Kidney tubule cell (primary cell): Measurements from ENCODE around the gene L3MBTL4.
"Not testable (repeated sequence)": the region's sequence is repeated elsewhere in the genome, so short reads cannot be mapped to it uniquely, and the experiment has no call there.

Source experiments
- DNase-seq: peaks from one replicate; pipeline ENCODE4 v3.0.0-alpha.2; 2018; ENCODE audit warnings: low spot score

Gene L3MBTL4

DNA sequence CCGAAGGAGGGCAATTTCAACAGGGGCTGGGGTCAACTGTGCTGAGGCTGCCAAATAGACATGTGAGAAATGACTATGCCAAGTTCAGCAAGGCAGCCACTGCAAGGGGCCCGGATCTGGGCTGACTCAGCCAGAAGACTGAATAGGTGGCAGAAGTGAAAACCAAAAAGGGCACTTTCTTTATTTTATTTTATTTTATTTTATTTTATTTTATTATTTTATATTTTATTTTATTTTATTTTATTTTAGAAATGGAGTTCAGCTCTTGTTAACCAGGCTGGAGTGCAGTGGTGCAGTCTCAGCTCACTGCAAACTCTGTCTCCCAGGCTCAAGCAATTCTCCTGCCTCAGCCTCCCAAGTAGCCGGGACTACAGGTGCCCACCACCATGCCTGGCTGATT, 228.9 kb downstream of the L3MBTL4 start:
- DNase-seq: not testable (repeated sequence)

- peak; percentile 49 for DNase-seq
Observed at GRCh38 chr18:6174983-6175745, 239.5 kb downstream of the L3MBTL4 start.

DNA sequence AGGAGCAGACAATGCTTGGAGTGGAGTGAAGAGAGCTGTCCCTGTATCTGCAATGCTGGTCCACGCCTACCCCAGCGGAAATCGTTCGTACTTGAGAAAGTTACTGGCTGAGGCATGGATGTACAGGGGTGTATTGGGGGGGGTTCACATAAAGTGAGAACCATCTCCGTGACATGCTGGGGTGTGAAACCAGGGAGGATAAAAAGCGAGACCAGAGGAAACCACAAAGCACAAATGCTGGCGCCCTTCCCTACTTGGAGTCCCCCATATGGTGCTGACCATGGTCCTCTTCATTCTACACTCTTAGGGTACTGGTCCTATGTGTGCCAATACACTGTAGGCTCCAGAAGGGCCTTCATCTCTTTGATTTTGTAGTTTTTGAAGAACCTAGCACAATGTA, 244.1 kb downstream of the L3MBTL4 start:
- no peak for DNase-seq

GRCh38 chr18:6161549-6161948, 253.2 kb downstream of the L3MBTL4 start:
- DNase-seq: no peak

- DNase-seq: no peak
Observed at GRCh38 chr18:6159426-6159825, 255.3 kb downstream of the L3MBTL4 start.

DNA sequence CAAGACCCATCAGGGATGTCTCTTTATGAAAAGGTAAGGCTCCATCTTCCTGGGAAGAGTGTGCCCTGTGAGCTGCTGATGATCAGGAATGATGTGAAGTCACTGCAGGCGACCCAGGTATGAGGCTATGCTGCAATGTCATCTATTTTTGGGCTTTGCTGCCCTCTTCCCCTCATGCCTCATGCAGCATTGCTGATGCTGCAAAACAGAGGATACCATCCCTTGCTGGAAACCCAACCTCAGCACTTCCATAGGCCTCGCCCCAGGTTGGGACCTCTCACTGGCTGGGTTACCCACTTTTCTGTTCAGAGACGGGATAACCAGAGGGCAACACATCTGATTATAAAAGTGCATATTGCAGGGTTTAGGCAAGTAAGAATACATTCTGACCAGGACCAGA, 255.8 kb downstream of the L3MBTL4 start:
- no peak for DNase-seq

- no peak for DNase-seq
Observed at GRCh38 chr18:6156446-6156845, 258.3 kb downstream of the L3MBTL4 start.

- DNase-seq: no peak
Observed at GRCh38 chr18:6155707-6156106, 259.0 kb downstream of the L3MBTL4 start.

GRCh38 chr18:6150430-6150829, 264.3 kb downstream of the L3MBTL4 start:
- DNase-seq: no peak

GRCh38 chr18:6146307-6146661, 268.4 kb downstream of the L3MBTL4 start:
- no peak for DNase-seq

DNA sequence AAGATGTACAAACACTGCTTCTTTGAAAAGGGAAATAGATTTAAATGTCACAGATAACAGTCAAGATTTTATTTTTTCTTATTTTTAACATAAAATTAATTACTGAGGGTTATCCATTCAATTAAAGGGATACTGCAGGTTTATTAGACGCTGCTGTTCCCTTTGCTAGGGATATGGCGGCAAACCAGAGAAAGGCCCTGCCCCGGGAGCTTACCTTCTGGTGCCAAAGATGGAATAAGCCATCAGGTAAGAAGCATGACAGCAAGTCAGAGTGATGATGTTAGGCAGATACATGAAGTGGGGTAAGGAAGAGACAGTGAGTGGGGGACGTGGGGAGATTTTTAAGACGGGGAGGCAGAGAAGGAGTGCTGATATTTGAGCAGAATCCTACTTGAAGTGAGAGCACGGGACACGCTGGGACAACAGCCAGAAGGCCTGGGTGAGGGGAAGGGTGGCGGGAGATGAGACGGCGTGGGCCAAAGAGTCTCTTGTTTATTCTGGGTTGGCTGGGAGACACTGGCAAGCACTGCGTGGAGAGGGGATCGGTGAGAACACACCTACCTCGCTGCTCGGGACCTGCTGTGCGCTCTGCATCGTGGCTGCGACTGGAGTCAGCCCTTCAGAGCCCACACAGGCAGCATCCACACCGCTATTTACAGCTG, 268.9 kb downstream of the L3MBTL4 start:
- DNase-seq: no peak

GRCh38 chr18:6139007-6139406, 275.7 kb downstream of the L3MBTL4 start:
- DNase-seq: no peak

DNA sequence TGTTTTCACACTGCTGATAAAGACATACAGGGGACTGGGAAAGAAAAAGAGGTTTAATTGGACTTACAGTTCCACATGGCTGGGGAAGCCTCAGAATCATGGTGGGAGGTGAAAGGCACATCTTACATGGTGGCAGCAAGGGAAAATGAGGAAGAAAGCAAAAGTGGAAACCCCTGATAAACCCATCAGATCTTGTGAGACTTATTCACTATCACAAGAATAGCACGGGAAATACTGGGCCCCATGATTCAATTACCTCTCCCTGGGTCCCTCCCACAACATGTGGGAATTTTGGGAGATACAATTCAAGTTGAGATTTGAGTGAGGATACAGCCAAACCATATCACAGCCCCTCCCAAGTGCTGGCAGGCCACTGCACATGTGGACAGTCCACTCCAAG, 278.8 kb downstream of the L3MBTL4 start:
- not testable (repeated sequence) for DNase-seq

DNA sequence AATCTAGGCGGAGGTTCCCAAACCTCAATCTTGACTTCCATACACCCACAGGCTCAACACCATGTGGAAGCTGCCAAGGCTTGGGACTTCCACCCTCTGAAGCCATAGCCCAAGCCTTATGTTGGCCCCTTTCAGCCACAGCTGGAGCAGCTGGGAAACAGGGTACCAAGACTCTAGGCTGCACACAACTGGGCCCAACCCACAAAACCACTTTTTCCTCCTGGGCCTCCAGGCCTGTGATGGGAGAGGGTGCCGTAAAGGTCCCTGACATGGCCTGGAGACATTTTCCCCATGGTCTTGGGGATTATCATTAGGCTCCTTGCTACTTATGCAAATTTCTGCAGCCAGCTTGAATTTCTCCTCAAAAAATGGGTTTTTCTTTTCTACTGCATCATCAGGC, 279.7 kb downstream of the L3MBTL4 start:
- DNase-seq: not testable (repeated sequence)

DNA sequence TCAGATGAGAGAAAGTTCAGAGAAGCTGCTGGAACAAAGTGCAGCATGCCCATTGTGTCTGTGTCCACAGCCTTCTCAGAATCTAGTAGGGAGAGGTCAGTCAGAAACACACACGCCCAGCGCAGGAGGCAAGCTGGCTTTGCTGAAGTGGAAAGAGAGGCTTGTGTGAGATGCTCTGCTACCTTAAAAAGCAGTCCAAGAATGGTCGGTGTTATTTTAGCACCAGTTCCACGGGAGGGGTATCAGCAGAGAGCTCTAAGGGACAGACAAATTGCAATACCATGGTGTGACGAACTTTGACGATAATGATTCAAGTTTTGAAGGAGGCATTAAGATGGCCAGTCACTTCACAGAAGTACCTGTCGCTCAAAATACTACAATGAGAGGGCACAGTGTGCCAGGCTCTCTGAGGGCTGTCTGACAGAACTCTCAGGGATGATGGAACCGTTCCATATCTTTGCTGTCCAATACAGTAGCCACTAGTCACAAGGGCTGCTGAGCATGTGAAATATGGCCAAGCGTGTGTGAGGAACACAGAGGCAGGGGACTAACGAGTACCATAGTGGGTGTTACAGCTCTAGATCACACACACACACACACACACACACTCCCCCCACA, 281.9 kb downstream of the L3MBTL4 start:
- DNase-seq: no peak

GRCh38 chr18:6120820-6121279, 293.9 kb downstream of the L3MBTL4 start:
- DNase-seq: no peak

- DNase-seq: no peak
Observed at GRCh38 chr18:6119761-6120160, 294.9 kb downstream of the L3MBTL4 start.

GRCh38 chr18:6118080-6118479, 296.6 kb downstream of the L3MBTL4 start:
- peak; percentile 71 for DNase-seq

DNA sequence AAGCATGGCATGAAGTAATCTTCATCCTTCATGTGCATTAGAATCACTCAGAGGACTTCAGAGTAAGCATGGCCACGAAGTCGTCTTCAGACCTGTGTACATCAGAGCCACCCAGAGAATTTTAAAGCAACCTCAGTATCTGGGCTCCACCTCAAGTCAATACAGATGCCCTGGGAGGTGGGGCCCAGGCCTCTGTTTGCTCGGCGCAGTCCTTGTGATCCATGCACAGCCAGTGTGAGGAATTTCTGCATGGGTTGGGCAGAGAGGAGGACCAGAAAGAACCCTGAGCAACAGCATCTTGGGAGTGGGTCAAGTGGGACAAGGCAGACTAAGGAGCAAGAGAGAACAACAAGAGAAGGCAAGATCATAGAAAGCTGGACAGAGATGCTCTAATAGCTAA, 299.0 kb downstream of the L3MBTL4 start:
- DNase-seq: no peak

GRCh38 chr18:6113650-6114049, 301.1 kb downstream of the L3MBTL4 start:
- no peak for DNase-seq

DNA sequence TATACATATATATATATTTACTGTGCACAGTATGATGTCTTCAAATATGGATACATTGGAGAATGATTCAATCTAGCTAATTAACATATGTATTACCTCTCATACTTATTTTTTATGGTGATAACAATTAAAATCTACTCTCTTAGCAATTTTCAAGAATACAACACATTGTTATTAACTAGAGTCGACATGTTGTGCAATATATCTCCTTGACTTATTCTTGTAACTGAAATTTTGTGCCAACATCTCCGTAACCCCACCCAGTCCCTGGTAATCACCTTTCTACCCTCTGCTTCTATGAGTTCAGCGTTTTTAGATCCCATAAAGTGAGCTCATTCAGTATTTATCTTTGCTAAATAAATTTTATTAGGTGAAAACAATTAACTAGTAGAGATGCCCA, 303.0 kb downstream of the L3MBTL4 start:
- DNase-seq: no peak

- DNase-seq: no peak
Observed at GRCh38 chr18:6109743-6110142, 305.0 kb downstream of the L3MBTL4 start.

GRCh38 chr18:6107794-6108193, 306.9 kb downstream of the L3MBTL4 start:
- DNase-seq: no peak
